ENCODE results near the gene KCTD11.

Gene KCTD11

GRCh38 chr17:7327056-7327455, 24.9 kb upstream of the KCTD11 start:
- no peak for DNase-seq (ENCODE audit: extremely low spot score)
- ChIA-PET CTCF (interaction anchor here (1.0 to 2.4 kb wide), 8 partner anchors 9 to 233 kb away, joined by 3 to 16 read pairs (median 4); partner anchors contain the start of gene ACAP1), POLR2A (no interaction called here)
- TF ChIP-seq CTCF (IDR thresholded peaks at IDR 0.05; ENCODE audit: control extremely low read depth, extremely low read depth, low read depth, missing control alignments): no peak

GRCh38 chr17:7327501-7327900, 24.5 kb upstream of the KCTD11 start:
- TF ChIP-seq CTCF (IDR thresholded peaks at IDR 0.05; ENCODE audit: control extremely low read depth, extremely low read depth, low read depth, missing control alignments): no peak
- POLR2A ChIA-PET: no interaction called here

GRCh38 chr17:7328009-7328408, 24.0 kb upstream of the KCTD11 start:
- no peak for DNase-seq (ENCODE audit: extremely low spot score)
- CTCF ChIA-PET: interaction anchor here (0.6 to 2.4 kb wide), 4 partner anchors 8 to 233 kb away, joined by 3 to 16 read pairs (median 8); partner anchors contain the start of gene ACAP1
- POLR2A ChIA-PET: no interaction called here
- no peak for TF ChIP-seq CTCF (IDR thresholded peaks at IDR 0.05; ENCODE audit: control extremely low read depth, extremely low read depth, low read depth, missing control alignments)

More at GRCh38 chr17:7327501-7327900, 24.5 kb upstream of the KCTD11 start:
- DNase-seq (ENCODE audit: extremely low spot score): no peak
- CTCF ChIA-PET: interaction anchor here (1.1 to 2.4 kb wide), 5 partner anchors 9 to 233 kb away, joined by 3 to 16 read pairs (median 4); partner anchors contain the start of gene ACAP1

- ChIA-PET POLR2A (interaction anchor here (0.6 to 1.7 kb wide), 5 partner anchors 13 to 67 kb away, joined by 3 to 6 read pairs (median 4); partner anchors contain the start of gene GPS2), CTCF (interaction anchor here (0.6 to 3.7 kb wide), 8 partner anchors 9 to 358 kb away, joined by 3 to 15 read pairs (median 6); partner anchors contain the start of genes GPS2 and TP53)
- no peak for DNase-seq (ENCODE audit: extremely low spot score)
- no peak for TF ChIP-seq CTCF (IDR thresholded peaks at IDR 0.05; ENCODE audit: control extremely low read depth, extremely low read depth, low read depth, missing control alignments)
Observed at GRCh38 chr17:7328840-7329373, 23.1 kb upstream of the KCTD11 start, which contains the start of gene NEURL4. Gene NEURL4 (minus strand): TSS chr17:7329335. CDS start chr17:7329312, 23 bp downstream.

- CTCF ChIA-PET: interaction anchor here (0.8 to 3.7 kb wide), 13 partner anchors 9 to 358 kb away, joined by 3 to 15 read pairs (median 4); partner anchors contain the start of genes GPS2, TMEM256 and TP53
- no peak for TF ChIP-seq CTCF (IDR thresholded peaks at IDR 0.05; ENCODE audit: control extremely low read depth, extremely low read depth, low read depth, missing control alignments)
- POLR2A ChIA-PET: interaction anchor here (0.5 to 1.7 kb wide), 11 partner anchors 9 to 321 kb away, joined by 3 to 6 read pairs (median 4); partner anchors contain the start of genes CD68, GPS2 and POLR2A
- DNase-seq (ENCODE audit: extremely low spot score): peak; percentile 95
Observed at GRCh38 chr17:7329374-7329996, 22.5 kb upstream of the KCTD11 start.

- CTCF ChIA-PET: interaction anchor here (0.8 to 3.7 kb wide), 14 partner anchors 10 to 357 kb away, joined by 3 to 15 read pairs (median 4); partner anchors contain the start of genes GPS2, TMEM256 and TP53
Observed at GRCh38 chr17:7329997-7330637, 21.8 kb upstream of the KCTD11 start.

More at GRCh38 chr17:7329997-7330637, 21.8 kb upstream of the KCTD11 start:
- peak; percentile 88 for DNase-seq (ENCODE audit: extremely low spot score)
- no peak for TF ChIP-seq CTCF (IDR thresholded peaks at IDR 0.05; ENCODE audit: control extremely low read depth, extremely low read depth, low read depth, missing control alignments)
- POLR2A ChIA-PET: interaction anchor here (0.6 to 1.7 kb wide), 9 partner anchors 10 to 250 kb away, joined by 3 to 8 read pairs (median 4); partner anchors contain the start of genes CD68, GPS2 and POLR2A
